ENCODE measurements around the gene PRKN. TPM values are rescaled to one million over a fixed set of nuclear protein-coding genes. Genes with fewer than 3 reads are reported as not detected.

PRKN gene
- total and polyA plus RNA-seq, 2 donors (not counting 3 experiments of a cell fraction or from before 2014, with no cell fraction given), result 0.06 TPM; not detected in 1

DNA sequence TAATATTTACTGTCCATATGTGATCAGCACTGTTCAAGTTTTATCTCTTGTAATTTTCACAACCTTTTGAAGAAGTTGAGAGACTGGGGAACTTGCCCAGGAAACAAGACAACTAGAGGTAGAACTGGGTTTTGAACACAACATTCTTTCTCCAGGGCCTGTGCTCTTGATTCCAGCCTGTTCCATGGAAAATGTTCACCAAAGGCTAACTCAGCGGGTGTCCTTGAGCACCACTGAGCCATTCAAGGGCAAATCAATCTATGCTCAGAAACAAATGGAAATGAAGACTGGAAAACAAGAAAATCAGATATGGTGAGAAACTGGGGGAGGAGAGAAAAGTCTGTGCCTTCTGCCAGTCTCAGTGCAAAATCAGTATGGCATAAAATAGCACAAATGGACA lies 771.5 kb downstream of the PRKN start:
- no peak overlapping the region for H2AFZ ChIP-seq (ENCODE audit: low read depth, low read length)
- intact Hi-C loops (cut with micrococcal nuclease), result no loop called here
- POLR2A ChIA-PET, result no interaction called here
- H3K79me2 ChIP-seq (ENCODE audit: control insufficient read depth, insufficient read depth, low read length), result no peaks in the 10 kb centered on the region
- TF ChIP-seq GATA2 (IDR thresholded peaks at IDR 0.05; ENCODE audit: insufficient read depth, insufficient read length, low read depth, low read length), result no peak
- TF ChIP-seq, protein P1, sequence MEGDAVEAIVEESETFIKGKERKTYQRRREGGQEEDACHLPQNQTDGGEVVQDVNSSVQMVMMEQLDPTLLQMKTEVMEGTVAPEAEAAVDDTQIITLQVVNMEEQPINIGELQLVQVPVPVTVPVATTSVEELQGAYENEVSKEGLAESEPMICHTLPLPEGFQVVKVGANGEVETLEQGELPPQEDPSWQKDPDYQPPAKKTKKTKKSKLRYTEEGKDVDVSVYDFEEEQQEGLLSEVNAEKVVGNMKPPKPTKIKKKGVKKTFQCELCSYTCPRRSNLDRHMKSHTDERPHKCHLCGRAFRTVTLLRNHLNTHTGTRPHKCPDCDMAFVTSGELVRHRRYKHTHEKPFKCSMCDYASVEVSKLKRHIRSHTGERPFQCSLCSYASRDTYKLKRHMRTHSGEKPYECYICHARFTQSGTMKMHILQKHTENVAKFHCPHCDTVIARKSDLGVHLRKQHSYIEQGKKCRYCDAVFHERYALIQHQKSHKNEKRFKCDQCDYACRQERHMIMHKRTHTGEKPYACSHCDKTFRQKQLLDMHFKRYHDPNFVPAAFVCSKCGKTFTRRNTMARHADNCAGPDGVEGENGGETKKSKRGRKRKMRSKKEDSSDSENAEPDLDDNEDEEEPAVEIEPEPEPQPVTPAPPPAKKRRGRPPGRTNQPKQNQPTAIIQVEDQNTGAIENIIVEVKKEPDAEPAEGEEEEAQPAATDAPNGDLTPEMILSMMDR (IDR thresholded peaks at IDR 0.05; ENCODE audit: extremely low read depth in 1 of 2, insufficient read depth in 1 of 2, low read depth in 1 of 2, low read length in 2 of 2), result no peak
- TF ChIP-seq EZH2 (IDR thresholded peaks at IDR 0.05; ENCODE audit: borderline replicate concordance, low read depth, low read length, severe bottlenecking), result no peak
- TF ChIP-seq MYC (IDR thresholded peaks at IDR 0.05; ENCODE audit: low read depth, low read length), result no peak
- no peaks in the 10 kb centered on the region for H3K9me3 ChIP-seq (replicated peaks; ENCODE audit: control insufficient read depth, insufficient read depth, low read length)
- no peak overlapping the region for H3K9ac ChIP-seq (replicated peaks; ENCODE audit: extremely low read depth, insufficient read depth, low read length)
- BruUV-seq (replicated peaks), result no TSS peak
- CTCF ChIA-PET, result no interaction called here
- FAIRE-seq (no peak), DNase-seq (ENCODE audit: low read depth, low spot score) (no peak)
- H3K9me1 ChIP-seq (replicated peaks; ENCODE audit: control insufficient read depth, extremely low read depth, insufficient read depth, low read length), result no peaks in the 10 kb centered on the region
- H3K4me1 ChIP-seq (ENCODE audit: control insufficient read depth, extremely low read depth, insufficient read depth, low read length), result no peaks in the 10 kb centered on the region
- H3K27me3 ChIP-seq (ENCODE audit: control insufficient read depth in 2 of 2, insufficient read depth in 2 of 2, low read length in 2 of 2), result no peaks in the 10 kb centered on the region
- dilution Hi-C loops (cut with MboI; ENCODE audit: extremely low pct_ligation_motif_present, low sequenced_read_pairs), result no loop called here
- H3K36me3 ChIP-seq (ENCODE audit: control insufficient read depth in 2 of 2, extremely low read depth in 1 of 2, insufficient read depth in 2 of 2, low read length in 2 of 2), result no peaks in the 10 kb centered on the region
- no peak overlapping the region for H3K4me2 ChIP-seq (ENCODE audit: insufficient read depth, low read length)
- H3K4me3 ChIP-seq (replicated peaks in 1 of 3; ENCODE audit: insufficient read depth in 1 of 3, low read depth in 1 of 3, low read length in 3 of 3), result no peak overlapping the region
- no peak overlapping the region for H3K27ac ChIP-seq (ENCODE audit: insufficient read depth, low read depth, low read length)
- H4K20me1 ChIP-seq (replicated peaks; ENCODE audit: control insufficient read depth, extremely low read depth, insufficient read depth, low read length), result no peaks in the 10 kb centered on the region

DNA sequence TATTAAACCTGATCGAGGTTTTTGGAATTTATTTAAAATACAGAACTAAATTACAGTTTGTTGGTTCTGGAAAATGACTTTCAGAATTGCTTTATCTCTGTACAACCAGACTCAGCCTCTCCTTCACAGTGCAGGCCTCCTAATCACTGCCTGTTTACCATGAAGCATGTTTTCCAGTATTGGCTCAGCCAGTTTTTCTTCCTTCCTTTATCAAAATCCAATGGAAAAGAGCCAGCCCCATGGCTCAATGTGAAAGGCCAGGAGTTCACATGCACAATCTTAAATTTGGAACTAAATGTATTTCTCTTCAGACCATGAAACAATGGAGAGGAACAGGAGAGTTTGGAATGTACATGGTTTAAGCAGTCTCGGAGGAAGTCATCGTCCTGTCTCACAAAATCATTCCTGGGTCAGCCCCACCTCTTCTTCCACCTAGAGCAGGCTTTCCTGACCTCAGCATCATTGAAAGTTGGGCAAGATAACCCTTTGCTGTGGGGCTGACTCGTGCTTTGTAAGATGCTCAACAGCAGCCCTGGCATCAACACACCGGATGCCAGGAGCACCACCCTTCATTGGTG lies 772.8 kb downstream of the PRKN start:
- Histone ChIP-seq H3K27ac (ENCODE audit: insufficient read depth, low read depth, low read length) (no peak overlapping the region), H3K9me1 (replicated peaks; ENCODE audit: control insufficient read depth, extremely low read depth, insufficient read depth, low read length) (no peaks in the 10 kb centered on the region), H3K27me3 (ENCODE audit: control insufficient read depth in 2 of 2, insufficient read depth in 2 of 2, low read length in 2 of 2) (no peaks in the 10 kb centered on the region), H2AFZ (ENCODE audit: low read depth, low read length) (no peak overlapping the region), H3K4me1 (ENCODE audit: control insufficient read depth, extremely low read depth, insufficient read depth, low read length) (no peaks in the 10 kb centered on the region), H3K9me3 (replicated peaks; ENCODE audit: control insufficient read depth, insufficient read depth, low read length) (no peaks in the 10 kb centered on the region), H3K4me3 (replicated peaks in 1 of 3; ENCODE audit: insufficient read depth in 1 of 3, low read depth in 1 of 3, low read length in 3 of 3) (no peak overlapping the region), H3K4me2 (ENCODE audit: insufficient read depth, low read length) (no peak overlapping the region), H3K79me2 (ENCODE audit: control insufficient read depth, insufficient read depth, low read length) (no peaks in the 10 kb centered on the region), H4K20me1 (replicated peaks; ENCODE audit: control insufficient read depth, extremely low read depth, insufficient read depth, low read length) (no peaks in the 10 kb centered on the region), H3K36me3 (ENCODE audit: control insufficient read depth in 2 of 2, extremely low read depth in 1 of 2, insufficient read depth in 2 of 2, low read length in 2 of 2) (no peaks in the 10 kb centered on the region), H3K9ac (replicated peaks; ENCODE audit: extremely low read depth, insufficient read depth, low read length) (no peak overlapping the region)
- TF ChIP-seq JUN (IDR thresholded peaks at IDR 0.05; ENCODE audit: borderline replicate concordance, insufficient read depth, insufficient read length, low read depth) (no peak), MYC (IDR thresholded peaks at IDR 0.05; ENCODE audit: low read depth, low read length) (no peak)
- POLR2A ChIA-PET, result no interaction called here
- DNase-seq (ENCODE audit: low read depth, low spot score) (no peak), FAIRE-seq (no peak)
- CTCF ChIA-PET, result no interaction called here
- intact Hi-C loops (cut with micrococcal nuclease), result no loop called here
- no TSS peak for BruUV-seq (replicated peaks)
- dilution Hi-C loops (cut with MboI; ENCODE audit: extremely low pct_ligation_motif_present, low sequenced_read_pairs), result no loop called here

All from endothelial cell of umbilical vein (primary cell).